Activated T-helper 9 cell treated with anti-CD3 and anti-CD28 coated beads, Interleukin-2, amount 50 U/mL, for 16 hours (primary cell): ENCODE results near the gene MTMR8.
A peak's percentile ranks its signal among the peaks of the same experiment; 100 is the strongest.
"Not testable (repeated sequence)": the region's sequence is repeated elsewhere in the genome, so short reads cannot be mapped to it uniquely, and the experiment has no call there.

Source experiments
- DNase-seq: peaks from one replicate; pipeline ENCODE4 v3.0.0-alpha.2; 2020; ENCODE audit warnings: low read depth

The MTMR8 gene

DNA sequence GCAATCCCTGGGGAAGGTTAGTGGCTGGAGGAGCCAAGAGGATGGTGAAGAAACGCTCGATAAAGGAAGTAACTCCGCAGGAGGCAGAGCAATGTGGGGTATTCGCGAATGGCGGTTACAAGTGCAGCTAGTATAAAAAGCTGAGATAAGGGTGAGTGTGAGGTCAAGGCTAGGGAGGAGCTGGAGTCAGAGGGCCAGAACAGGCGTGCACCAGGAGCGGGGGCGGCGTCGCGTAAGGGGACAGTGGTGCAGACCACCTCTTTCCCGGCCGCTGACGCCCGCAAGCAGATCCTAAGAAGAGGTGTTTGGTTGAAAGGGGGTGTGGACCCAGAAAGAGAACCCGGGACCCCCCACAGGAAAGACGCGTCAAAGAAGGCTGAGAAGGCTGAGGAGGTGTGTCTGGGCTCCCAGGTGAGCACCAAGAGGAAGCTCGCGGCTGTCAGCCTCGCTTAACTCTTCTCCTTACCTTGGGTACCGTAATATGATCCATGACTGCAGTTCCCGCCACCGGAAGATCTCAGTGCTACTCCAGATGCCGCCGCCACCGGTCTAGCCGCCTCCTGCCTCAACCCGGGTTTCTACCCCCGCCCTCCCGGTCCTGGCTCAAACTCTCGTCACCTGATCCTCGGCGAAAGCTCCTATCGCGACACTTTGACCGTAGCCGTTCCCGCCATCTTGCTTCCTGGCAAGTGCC, at the start of gene MTMR8:
Gene MTMR8 (minus strand): TSS at position 579 of the 694 bp plus-strand sequence. CDS start 89 bp downstream, at position 490.
- peak; percentile 63 for DNase-seq

DNA sequence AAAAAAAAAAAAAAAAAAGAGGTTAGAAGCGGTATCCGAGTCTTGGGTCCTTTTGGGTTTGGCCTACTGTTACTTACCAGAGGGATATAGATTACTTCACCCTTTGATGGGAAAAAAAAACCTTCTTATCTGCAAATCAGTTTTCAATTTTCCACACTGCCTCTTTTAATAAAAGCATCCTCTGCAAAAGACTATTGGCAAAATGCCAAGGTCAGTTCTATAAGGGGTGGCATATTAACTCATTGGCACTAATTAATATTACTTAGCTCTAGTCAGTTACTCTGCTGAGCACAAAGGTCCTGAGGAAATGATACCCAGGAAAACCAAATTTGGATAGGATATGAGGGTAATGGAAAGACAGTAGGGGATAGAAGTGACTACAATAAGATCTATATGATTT, 44.3 kb upstream of the MTMR8 start:
- DNase-seq: no peak

DNA sequence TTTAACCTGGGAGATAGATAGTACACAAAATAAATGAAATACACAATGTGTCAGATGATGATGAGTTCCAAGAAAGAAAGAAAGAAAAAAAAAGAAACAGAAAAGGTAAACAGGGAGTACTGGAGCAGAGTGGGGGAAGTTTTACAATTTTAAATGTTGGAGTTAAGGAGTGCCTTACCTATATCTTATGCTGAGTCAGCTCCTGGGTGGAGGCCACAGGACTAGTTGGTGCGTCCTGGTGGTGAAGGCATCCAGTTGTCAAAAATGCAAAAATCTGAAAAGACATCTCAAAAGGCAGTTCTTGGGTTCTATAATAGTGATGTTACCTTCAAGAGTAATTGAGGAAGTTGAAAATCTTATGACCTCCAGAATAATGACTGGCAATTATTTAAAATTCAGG, 42.4 kb upstream of the MTMR8 start:
- DNase-seq: no peak

DNA sequence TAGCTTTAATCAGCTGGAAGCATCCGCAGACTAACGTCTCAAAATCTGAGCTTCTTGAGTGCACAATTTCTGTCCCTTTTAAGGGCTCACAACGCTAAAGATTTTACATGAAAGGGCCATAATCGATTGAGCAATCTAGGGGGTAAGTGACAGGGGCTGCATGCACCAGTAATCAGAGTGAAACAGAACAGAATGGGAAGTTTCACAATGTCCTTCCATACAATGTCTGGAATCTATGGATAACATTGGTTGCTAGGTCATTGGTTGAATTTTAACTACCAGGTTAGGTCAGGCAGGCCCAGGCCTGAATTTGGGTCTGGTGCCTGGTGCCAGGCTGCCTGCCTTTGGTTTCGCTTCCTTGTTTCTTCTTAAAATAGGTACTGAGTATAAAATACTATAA, 42.0 kb upstream of the MTMR8 start:
- DNase-seq: no peak

DNA sequence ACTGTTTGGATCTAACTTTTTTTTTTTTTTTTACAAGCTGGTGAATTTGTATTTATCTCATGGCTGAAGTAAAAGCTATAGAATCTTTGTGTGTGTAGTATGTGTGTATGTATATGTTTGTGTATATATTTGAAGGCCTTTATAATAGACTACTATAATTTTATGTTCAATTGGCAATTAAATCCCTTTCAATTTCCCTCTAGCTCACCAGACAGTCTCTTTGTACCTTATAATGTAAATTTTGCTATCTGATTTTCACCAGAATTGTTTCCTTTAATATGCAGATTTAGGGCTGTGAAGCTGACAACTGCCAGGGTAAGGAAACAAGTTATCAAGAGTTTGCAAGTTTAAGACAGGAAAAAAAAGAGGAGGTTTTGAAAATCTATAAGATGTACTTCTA, 33.1 kb upstream of the MTMR8 start:
- DNase-seq: no peak

DNA sequence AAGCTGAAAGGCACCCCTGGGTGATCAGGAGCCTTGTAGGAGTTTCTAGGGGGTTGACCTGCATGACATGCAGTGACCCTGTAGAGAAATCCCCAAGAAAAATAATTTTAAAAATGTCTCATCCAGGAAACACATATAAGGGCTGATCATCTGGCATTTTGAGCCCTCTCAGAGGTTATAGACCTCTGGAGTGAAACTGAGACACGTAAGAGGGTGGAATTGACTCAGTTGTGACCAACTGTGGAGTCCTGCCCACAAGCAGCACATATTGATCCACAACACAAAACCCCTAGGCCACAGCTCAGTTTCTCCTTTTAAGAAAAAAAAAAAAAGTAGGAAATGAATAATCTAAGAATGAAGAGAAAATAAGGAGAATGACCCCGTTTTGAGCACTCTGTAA, 32.5 kb upstream of the MTMR8 start:
- no peak for DNase-seq

DNA sequence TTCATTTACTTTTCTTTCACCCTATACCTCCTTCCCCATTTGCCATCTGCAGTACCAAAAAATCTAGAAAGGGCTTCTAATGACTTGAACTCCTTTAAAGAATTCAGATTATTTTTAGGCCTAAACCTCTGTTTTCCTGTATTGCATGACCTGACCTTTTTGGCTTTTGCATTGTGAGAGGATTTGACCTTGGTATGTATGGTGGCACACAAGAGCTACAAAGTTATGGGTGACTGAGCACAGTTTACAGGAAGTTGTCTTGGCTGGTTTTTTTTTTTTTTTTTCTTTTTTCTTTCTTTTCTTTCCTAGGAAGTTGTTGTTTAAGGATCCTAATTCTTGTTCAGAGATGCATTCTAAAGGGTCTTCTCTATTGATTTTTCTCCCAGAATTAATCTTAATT, 32.0 kb upstream of the MTMR8 start:
- DNase-seq: no peak

DNA sequence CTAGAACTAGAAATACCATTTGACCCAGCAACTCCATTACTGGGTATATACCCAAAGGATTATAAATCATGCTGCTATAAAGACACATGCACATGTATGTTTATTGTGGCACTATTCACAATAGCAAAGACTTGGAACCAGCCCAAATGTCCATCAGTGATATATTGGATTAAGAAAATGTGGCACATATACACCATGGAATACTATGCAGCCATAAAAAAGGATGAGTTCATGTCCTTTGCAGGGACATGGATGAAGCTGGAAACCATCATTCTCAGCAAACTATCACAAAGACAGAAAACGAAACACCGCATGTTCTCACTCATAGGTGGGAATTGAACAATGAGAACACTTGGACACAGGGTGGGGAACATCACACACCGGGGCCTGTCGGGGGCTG, 14.5 kb upstream of the MTMR8 start:
- not testable (repeated sequence) for DNase-seq

DNA sequence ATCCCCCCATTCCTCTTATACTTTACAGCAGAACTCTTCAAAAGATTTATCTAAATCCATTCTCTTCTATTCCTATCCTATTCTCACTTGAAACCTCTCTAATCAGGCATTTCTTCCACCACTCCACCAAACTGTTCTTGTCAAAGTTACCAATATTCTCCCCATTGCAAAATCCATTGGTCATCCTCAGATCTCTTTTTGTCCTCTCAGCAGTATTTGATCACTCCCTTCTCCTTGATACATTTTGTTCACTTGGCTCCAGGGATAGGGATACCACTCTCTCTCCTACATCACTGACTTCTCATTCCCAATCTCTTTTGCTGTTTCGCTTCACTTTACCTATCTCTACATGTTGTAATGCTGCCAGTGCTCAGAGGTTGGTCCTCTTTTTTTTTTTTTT, 2.8 kb upstream of the MTMR8 start:
- DNase-seq: no peak

DNA sequence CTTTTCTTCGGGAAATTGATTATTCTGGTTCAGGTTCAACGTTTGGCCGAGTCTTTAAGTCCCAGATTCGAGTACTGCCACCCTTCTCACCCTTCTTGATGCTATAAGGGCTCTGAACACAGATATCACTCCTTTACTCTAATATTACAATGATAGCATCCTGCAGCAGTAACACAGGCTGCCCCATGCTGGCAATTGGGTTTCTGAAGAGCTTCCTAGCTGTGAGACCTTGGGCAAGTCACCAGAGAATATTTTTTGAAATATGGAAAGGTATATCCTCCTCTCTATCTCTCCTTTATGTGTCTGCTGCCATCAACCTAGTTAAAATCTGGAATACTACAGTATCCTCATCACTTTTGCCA, 297 bp upstream of the MTMR8 start:
- DNase-seq: no peak

DNA sequence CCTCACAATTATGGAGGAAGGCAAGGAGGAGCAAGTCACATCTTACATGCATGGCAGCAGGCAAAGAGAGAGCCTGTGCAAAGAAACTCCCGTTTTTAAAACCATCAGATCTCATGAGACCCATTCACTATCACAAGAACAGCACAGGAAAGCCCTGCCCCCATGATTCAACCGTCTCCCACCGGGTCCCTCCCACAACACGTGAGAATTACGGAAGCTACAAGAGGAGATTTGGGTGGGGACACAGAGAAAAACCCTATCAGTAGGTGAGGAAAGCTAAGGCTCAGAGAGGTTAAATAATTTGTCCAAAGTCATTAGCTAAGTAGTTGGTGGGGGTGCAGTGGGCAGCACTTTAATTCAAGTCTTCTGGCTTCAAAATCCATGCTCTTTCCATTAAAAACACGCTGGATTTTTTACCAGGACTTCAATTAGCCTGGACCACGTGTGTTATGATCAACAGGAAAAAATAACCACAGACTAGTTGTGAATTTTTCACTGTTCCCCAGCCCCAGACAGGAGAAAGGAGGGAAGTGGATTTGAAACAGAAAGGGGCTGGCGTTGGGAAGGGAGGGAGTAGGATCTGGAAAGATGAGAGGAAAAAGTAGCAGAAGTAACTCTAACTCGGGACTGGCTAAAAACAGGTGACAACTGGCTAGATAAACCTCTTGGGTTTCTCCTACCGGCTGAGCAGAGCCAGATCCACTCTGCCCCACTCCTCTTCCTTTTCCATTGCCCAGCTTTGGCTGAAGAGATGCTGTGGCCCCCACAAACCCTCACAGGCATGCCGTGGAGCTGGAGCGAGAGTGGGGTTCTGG, 986 bp downstream of the MTMR8 start:
- no peak for DNase-seq

DNA sequence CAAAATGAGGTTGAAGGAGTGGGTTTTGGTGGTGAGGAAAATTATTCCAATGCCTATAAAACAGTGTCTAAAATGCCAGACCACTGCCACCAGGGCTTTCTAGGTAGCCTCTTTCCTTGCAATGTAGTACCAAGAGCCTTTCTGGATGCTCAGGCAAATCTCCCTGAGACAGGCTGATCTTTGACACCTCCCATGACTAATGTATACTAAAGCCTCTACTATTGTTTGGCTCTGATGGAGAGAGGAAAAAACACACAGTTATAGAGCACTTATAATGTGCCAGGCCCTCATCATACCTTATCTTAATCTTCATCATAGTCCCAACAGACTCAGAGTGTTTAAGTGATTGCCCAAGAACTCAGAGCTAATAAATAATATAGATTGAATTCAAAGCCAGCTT, 5.8 kb downstream of the MTMR8 start:
- no peak for DNase-seq

DNA sequence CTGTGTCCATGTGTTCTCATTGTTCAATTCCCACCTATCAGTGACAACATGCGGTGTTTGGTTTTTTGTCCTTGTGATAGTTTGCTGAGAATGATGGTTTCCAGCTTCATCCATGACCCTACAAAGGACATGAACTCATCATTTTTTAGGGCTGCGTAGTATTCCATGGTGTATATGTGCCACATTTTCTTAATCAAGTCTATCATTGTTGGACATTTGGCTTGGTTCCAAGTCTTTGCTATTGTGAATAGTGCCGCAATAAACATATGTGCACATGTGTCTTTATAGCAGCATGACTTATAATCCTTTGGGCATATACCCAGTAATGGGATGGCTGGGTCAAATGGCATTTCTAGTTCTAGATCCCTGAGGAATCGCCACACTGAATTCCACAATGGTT, 14.5 kb downstream of the MTMR8 start:
- not testable (repeated sequence) for DNase-seq

DNA sequence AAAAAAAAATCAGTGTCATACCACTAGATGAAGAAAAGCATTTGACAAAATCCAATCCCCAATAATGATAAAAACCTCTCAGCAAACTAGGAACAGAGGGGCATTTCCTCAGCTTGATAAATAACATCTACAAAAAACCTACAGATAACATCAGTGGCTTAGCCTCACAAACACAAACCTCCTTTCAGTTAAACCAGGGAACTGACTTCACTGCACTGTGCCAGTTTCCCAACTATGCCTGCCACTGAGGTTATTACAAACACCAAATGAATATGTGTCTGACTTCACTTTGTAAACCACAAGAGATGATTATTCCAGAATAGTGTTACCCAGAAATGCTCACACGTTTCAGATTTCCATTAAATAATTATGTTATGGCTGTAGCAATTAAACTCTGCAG, 15.3 kb downstream of the MTMR8 start:
- no peak for DNase-seq

DNA sequence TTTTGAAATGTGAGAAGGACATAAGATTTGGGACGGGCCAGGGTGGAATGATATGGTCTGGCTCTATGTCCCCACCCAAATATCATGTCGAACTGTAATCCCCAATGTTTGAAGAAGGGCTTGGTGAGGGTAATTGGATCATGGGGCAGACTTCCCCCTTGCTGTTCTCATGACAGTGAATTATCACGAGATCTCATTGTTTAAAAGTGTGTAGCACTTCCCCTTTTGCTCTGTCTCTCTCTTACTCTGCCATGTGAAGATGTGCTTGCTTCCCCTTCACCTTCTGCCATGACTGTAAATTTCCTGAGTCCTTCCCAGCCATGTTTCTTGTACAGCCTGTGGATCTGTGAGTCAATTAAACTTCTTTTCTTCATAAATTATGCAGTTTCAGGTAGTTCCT, 17.5 kb downstream of the MTMR8 start:
- no peak for DNase-seq

DNA sequence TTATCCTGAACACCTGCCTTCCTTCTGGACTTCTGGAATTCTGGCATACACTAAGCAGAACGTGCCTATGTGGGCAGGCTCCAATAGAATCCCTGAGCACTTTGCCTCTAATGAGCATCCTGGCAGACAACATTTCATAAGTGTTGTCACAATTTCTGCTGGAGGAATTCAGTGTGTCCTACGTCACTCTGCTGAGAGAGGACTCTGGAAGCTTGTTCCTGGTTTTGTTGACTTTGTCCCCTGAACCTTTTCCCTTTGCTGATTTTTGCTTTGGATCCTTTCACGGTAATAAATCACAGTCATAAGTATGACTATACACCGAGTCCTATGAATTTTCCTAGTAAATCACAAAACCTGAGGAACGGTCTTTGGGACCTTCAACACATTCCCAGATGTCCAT, 43.2 kb downstream of the MTMR8 start:
- no peak for DNase-seq

DNA sequence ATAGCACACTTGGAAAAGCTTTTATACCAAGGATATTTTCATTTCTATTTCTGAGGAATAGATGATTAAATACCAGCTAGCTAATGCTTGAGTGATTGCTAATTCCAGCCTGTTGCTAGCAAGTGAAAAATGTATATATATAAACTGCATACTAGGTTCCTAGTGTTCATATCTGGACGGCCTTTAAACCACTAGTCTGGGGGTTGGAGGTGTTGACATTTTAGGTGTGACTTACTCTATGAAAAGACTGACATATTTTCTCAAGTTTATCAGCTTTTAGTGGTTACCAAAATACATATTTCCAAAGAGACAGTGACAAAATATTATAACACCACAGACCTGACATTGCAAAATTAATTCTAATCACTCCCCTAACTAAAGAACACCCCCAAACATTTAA, 44.7 kb downstream of the MTMR8 start:
- no peak for DNase-seq

DNA sequence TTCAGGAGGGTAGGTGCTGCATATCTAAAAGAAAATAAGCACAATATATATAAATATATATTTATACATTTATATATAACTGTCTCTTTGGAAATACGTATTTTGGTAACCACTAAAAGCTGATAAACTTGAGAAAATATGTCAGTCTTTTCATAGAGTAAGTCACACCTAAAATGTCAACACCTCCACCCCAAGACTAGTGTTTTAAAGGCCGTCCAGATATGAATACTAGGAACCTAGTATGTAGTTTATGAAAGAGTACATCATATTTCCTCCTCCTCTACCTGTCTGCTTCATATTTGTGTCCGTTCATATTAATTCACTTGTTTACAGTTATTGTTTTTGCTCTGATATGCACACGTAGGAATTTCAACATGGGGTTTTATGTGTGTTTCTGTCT, 45.2 kb downstream of the MTMR8 start:
- DNase-seq: no peak

DNA sequence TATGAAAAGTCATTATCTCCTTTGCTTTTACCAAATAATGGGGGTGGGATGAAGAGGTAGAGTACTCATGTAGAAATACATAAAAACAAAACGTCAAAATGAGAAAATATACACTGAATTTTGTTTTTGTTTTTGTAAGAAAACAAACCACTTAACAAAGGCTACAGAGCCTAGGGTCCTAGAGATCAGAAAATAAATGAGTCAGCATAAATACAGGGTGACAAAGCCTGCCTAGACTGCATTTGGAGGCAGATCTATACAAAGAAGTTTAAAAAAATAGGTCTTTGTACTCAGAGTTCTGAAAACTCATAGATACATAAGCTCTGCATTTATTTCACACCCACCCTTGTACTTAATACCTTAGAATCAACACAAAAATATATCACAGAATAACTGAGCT, 52.4 kb downstream of the MTMR8 start:
- no peak for DNase-seq

DNA sequence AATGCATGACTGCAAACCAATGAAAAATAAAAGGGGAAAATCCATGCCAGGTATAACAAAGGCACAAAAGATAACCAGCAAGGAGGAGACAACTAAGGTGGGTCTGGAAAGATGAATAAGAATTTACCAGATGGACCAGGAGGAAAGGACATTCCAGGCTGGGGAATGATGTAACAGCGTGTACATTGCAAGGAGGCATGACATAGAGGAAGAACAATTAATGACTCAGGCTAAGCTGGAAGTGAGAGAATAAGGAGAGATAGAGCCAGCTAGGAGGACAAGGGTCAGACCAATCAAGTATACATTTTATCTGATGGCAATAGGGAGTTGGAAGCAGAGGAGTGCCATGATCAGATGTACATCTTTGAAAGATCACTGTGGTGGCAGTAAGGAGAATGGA, 57.0 kb downstream of the MTMR8 start:
- DNase-seq: no peak

DNA sequence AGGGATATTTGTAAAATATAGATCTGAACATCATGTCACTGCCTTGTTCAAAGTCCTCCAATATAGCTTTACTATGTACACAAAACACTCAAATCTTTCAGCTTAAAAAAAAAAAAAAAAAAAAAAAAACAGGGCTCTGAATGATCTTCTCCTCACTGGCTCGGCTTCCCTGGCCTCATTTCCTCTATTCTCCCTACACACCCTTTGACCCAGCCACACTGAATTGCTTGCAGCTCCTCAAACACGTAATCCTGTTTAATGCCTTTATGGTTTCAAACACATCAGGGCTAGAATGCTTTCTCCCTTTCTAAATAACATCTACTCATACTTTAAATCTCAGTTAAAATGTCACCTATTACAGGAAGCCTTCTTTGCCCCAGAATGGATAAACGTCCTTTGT, 60.8 kb downstream of the MTMR8 start:
- no peak for DNase-seq

DNA sequence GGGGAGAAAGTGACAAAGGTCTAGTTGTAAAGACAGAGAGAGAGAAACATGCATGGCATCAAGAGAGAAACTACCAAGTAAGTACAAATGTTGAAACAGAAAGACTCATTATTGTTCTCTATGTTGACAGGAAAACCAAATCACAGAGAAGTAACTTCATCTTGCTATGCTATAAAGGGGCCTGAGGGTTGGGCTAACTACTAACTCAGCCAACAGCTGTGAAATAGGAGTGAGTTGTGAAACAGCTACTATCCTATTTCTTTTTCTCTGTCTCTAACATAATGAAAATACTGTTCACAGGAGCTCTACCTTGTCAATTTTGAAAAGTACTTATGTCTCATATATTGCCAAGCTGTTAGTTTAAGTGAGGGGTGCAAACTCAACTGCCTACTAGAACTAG, 65.0 kb downstream of the MTMR8 start:
- no peak for DNase-seq

DNA sequence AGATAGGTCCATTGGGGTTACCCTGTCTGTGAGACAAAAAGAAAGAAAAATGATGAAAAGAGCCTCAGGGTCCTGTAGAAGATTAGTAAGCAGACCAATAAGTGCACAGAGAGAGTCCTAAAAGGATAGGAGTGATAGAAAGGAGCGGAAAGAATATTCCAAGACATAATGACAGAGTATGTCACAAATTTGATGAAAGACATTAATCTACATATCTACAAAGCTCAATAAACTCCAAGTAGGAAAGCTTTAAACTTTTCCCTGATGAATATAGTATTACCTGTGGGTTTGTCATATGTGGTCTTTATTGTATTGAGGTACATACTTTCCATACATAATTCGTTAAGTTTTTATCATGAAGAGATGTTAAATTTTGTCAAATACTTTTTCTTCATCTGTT, 73.7 kb downstream of the MTMR8 start:
- no peak for DNase-seq

DNA sequence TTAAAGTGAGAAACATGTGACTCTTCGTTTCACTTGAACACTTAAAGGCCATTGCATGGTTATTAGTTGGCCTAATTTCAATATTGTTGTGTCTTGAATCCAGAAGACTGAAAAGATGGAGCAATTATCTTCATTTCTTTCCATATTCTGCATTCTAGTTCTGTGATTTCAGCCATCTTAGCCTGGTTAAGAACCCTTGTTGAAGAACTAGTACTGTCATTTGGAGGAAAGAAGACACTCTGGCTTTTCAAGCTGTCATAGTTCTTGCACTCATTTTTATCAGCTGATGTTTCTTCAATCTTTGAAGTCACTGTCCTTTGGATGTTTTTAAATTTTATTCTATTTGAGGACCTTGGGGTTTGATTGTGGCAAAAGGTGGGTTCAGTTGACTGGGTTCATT, 81.6 kb downstream of the MTMR8 start:
- no peak for DNase-seq
